HG02981 (cell line): ENCODE data around the gene SPIRE2.
"Not testable (repeated sequence)": the region's sequence is repeated elsewhere in the genome, so short reads cannot be mapped to it uniquely, and the experiment has no call there.

ENCODE experiments used
- ATAC-seq: cut with Tn5 transposase; IDR thresholded peaks from one replicate; pipeline ENCODE4 v1.9.1; 2021; ENCODE audit warnings: mild to moderate bottlenecking, moderate library complexity; ENCODE audit not compliant: unreplicated experiment

Gene SPIRE2

GRCh38 chr16:89806589-89807193 is 21.6 kb upstream of the SPIRE2 start:
- ATAC-seq, result not testable (repeated sequence)

- no peak for ATAC-seq
These were observed 19.8 kb upstream of the SPIRE2 start for GRCh38 chr16:89808475-89808874.

- ATAC-seq, result no peak
These were observed 17.0 kb upstream of the SPIRE2 start for GRCh38 chr16:89811321-89811720.

- peak; percentile 21 for ATAC-seq
These were observed 12.5 kb upstream of the SPIRE2 start for GRCh38 chr16:89815639-89816348.

GRCh38 chr16:89818851-89819403 is 9.3 kb upstream of the SPIRE2 start:
- not testable (repeated sequence) for ATAC-seq

- not testable (repeated sequence) for ATAC-seq
These were observed 8.8 kb upstream of the SPIRE2 start for GRCh38 chr16:89819448-89819847.

GRCh38 chr16:89821438-89822187 is 6.7 kb upstream of the SPIRE2 start:
- no peak for ATAC-seq

GRCh38 chr16:89822188-89823086 is 5.8 kb upstream of the SPIRE2 start:
- ATAC-seq, result no peak

- no peak for ATAC-seq
These were observed 5.0 kb upstream of the SPIRE2 start for GRCh38 chr16:89823087-89823823.

- ATAC-seq, result not testable (repeated sequence)
These were observed 4.5 kb upstream of the SPIRE2 start for GRCh38 chr16:89823824-89824148.

- no peak for ATAC-seq
These were observed 1.5 kb upstream of the SPIRE2 start for GRCh38 chr16:89826531-89827382.

GRCh38 chr16:89827383-89828198 is 684 bp upstream of the SPIRE2 start:
- no peak for ATAC-seq

- ATAC-seq, result no peak
These were observed 775 bp downstream of the SPIRE2 start for GRCh38 chr16:89828870-89829629.

GRCh38 chr16:89829630-89830437 is 1.6 kb downstream of the SPIRE2 start:
- no peak for ATAC-seq

- no peak for ATAC-seq
These were observed 3.6 kb downstream of the SPIRE2 start for GRCh38 chr16:89831810-89832328.

GRCh38 chr16:89833664-89834363 is 5.5 kb downstream of the SPIRE2 start:
- not testable (repeated sequence) for ATAC-seq
